H9 (cell line): ENCODE results near the gene ATAD3C. TPM values are rescaled to one million over a fixed set of nuclear protein-coding genes. Genes with fewer than 3 reads are reported as not detected.
"Not testable (repeated sequence)": the region's sequence is repeated elsewhere in the genome, so short reads cannot be mapped to it uniquely, and the experiment has no call there.

ENCODE experiments used
- DNase-seq: peaks from one replicate; pipeline ENCODE4 v3.0.0-alpha.2; 2017
- H2AFZ ChIP-seq: one replicate; pipeline ENCODE4 v1.6.1; 2013; ENCODE audit warnings: mild to moderate bottlenecking, low read length, control low read depth, moderate library complexity
- H2AK5ac ChIP-seq: 2 replicates; pipeline ENCODE4 v1.6.1; 2013; ENCODE audit warnings: low read length, control low read depth, mixed read lengths; ENCODE audit not compliant: insufficient read length
- H2BK120ac ChIP-seq: one replicate; pipeline ENCODE4 v1.6.1; 2013; ENCODE audit warnings: low read depth, mild to moderate bottlenecking, low read length, control low read depth, inconsistent platforms; ENCODE audit not compliant: poor library complexity, severe bottlenecking
- H2BK12ac ChIP-seq: 2 replicates; pipeline ENCODE4 v1.6.1; 2013; ENCODE audit warnings: low read length, control low read depth, mixed read lengths, low read depth; ENCODE audit not compliant: insufficient read length
- H2BK15ac ChIP-seq: 2 replicates; pipeline ENCODE4 v1.6.1; 2013; ENCODE audit warnings: low read depth, low read length, control low read depth
- H2BK20ac ChIP-seq: one replicate; pipeline ENCODE4 v1.6.1; 2013; ENCODE audit warnings: low read depth, mild to moderate bottlenecking, low read length, control low read depth, inconsistent platforms; ENCODE audit not compliant: poor library complexity, severe bottlenecking
- H2BK5ac ChIP-seq: 2 replicates; pipeline ENCODE4 v1.6.1; 2013; ENCODE audit warnings: low read length, control low read depth, mixed read lengths; ENCODE audit not compliant: insufficient read length
- H3K14ac ChIP-seq: 2 replicates; pipeline ENCODE4 v1.6.1; 2013; ENCODE audit warnings: low read length, control low read depth; ENCODE audit not compliant: insufficient read depth
- H3K18ac ChIP-seq: 2 replicates; pipeline ENCODE4 v1.6.1; 2013; ENCODE audit warnings: low read depth, mild to moderate bottlenecking, mixed read lengths, low read length, control low read depth; ENCODE audit not compliant: insufficient read length
- H3K23ac ChIP-seq: 2 replicates; pipeline ENCODE4 v1.6.1; 2013; ENCODE audit warnings: low read length, control low read depth, mixed read lengths, low read depth; ENCODE audit not compliant: insufficient read length
- H3K23me2 ChIP-seq: 2 replicates; pipeline ENCODE4 v1.6.1; 2013; ENCODE audit warnings: low read depth, mild to moderate bottlenecking, mixed read lengths, low read length, control low read depth; ENCODE audit not compliant: insufficient read length, poor library complexity, severe bottlenecking
- H3K27ac ChIP-seq: 2 replicates; pipeline ENCODE4 v1.5.1; 2013; ENCODE audit warnings: low read length, control low read depth, mixed read lengths, low read depth; ENCODE audit not compliant: insufficient read length
- H3K27me3 ChIP-seq: 2 replicates; pipeline ENCODE4 v1.6.1; 2013; ENCODE audit warnings: low read length, control low read depth, inconsistent platforms; ENCODE audit not compliant: insufficient read depth
- H3K4ac ChIP-seq: 2 replicates; pipeline ENCODE4 v1.6.1; 2013; ENCODE audit warnings: low read depth, mild to moderate bottlenecking, control low read depth, inconsistent platforms, low read length, moderate library complexity
- H3K4me1 ChIP-seq: 2 replicates; pipeline ENCODE4 v1.6.1; 2013; ENCODE audit warnings: low read length, control low read depth, inconsistent platforms; ENCODE audit not compliant: insufficient read depth
- H3K4me2 ChIP-seq: 2 replicates; pipeline ENCODE4 v1.6.1; 2013; ENCODE audit warnings: low read length, control low read depth, mixed read lengths; ENCODE audit not compliant: insufficient read length, insufficient read depth
- H3K56ac ChIP-seq: 2 replicates; pipeline ENCODE4 v1.6.1; 2013; ENCODE audit warnings: low read depth, mild to moderate bottlenecking, mixed read lengths, low read length, control low read depth; ENCODE audit not compliant: insufficient read length
- H3K79me1 ChIP-seq: 2 replicates; pipeline ENCODE4 v1.6.1; 2013; ENCODE audit warnings: low read depth, mild to moderate bottlenecking, moderate library complexity, low read length, control low read depth, inconsistent platforms; ENCODE audit not compliant: insufficient read depth, poor library complexity, severe bottlenecking
- H3K79me2 ChIP-seq: 2 replicates; pipeline ENCODE4 v1.6.1; 2013; ENCODE audit warnings: low read length, control low read depth, inconsistent platforms; ENCODE audit not compliant: insufficient read depth
- H3K9ac ChIP-seq: 2 replicates; pipeline ENCODE4 v1.6.1; 2013; ENCODE audit warnings: low read length, control low read depth, mixed read lengths; ENCODE audit not compliant: insufficient read length; ENCODE audit errors: extremely low read depth
- H3K9me3 ChIP-seq: one replicate; pipeline ENCODE4 v1.6.1; 2013; ENCODE audit warnings: low read depth, low read length, inconsistent platforms; ENCODE audit not compliant: control insufficient read depth
- H3T11ph ChIP-seq: one replicate; pipeline ENCODE4 v1.6.1; 2013; ENCODE audit warnings: mild to moderate bottlenecking, low read length, control low read depth, inconsistent platforms
- H4K20me1 ChIP-seq: one replicate; pipeline ENCODE4 v1.6.1; 2013; ENCODE audit not compliant: control insufficient read depth, insufficient read length, insufficient read depth
- H4K5ac ChIP-seq: 2 replicates; pipeline ENCODE4 v1.6.1; 2013; ENCODE audit warnings: low read depth, mild to moderate bottlenecking, mixed read lengths, low read length, control low read depth; ENCODE audit not compliant: insufficient read length
- H4K8ac ChIP-seq: replicated peaks from 2 replicates; pipeline ENCODE4 v1.6.1; 2013; ENCODE audit warnings: low read length, control low read depth, mixed read lengths, low read depth; ENCODE audit not compliant: insufficient read length
- H4K91ac ChIP-seq: 2 replicates; pipeline ENCODE4 v1.6.1; 2013; ENCODE audit warnings: low read depth, mild to moderate bottlenecking, moderate library complexity, mixed read lengths, low read length, control low read depth; ENCODE audit not compliant: insufficient read length
- H3K27ac Mint-ChIP-seq, 3 experiments: 2 replicates in 2 of 3; 3 replicates in 1 of 3; pipeline ENCODE4 v1.8.0; 2020 to 2021; ENCODE audit warnings: mixed read lengths in 3 of 3, mild to moderate bottlenecking in 1 of 3, moderate library complexity in 1 of 3
- H3K27me3 Mint-ChIP-seq: 2 replicates; pipeline ENCODE4 v1.8.0; 2021; ENCODE audit warnings: low read depth, mild to moderate bottlenecking, moderate library complexity, mixed read lengths
- H3K36me3 Mint-ChIP-seq, 3 experiments: 2 replicates in 2 of 3; 3 replicates in 1 of 3; pipeline ENCODE4 v1.8.0; 2020 to 2021; ENCODE audit warnings: low read depth in 3 of 3, mixed read lengths in 3 of 3; ENCODE audit not compliant: insufficient read depth in 1 of 3
- H3K4me1 Mint-ChIP-seq, 2 experiments: 2 replicates each; pipeline ENCODE4 v1.8.0; 2020; ENCODE audit warnings: mixed read lengths in 2 of 2
- H3K4me3 Mint-ChIP-seq, 2 experiments: 2 replicates in 1 of 2; 3 replicates in 1 of 2; pipeline ENCODE4 v1.8.0; 2020 to 2021; ENCODE audit warnings: mild to moderate bottlenecking in 2 of 2, mixed read lengths in 2 of 2, moderate library complexity in 1 of 2
- H3K9me3 Mint-ChIP-seq, 2 experiments: 2 replicates in 1 of 2; 3 replicates in 1 of 2; pipeline ENCODE4 v1.8.0; 2020; ENCODE audit warnings: mild to moderate bottlenecking in 2 of 2, mixed read lengths in 2 of 2, moderate library complexity in 1 of 2
- WGBS: extraction: QIAGEN DNeasy Blood & Tissue Kit; methylation state at CpG from one replicate; pipeline ENCODE4 v1.1.7; 2013; ENCODE audit warnings: missing lambda C conversion rate, low lambda C conversion rate, mixed read lengths; ENCODE audit not compliant: insufficient read length; ENCODE audit errors: extremely low coverage; 5-methylcytosine and 5-hydroxymethylcytosine counted together
- total RNA-seq: library from RNA; stranded (reverse); gene quantifications from 2 replicates; pipeline ENCODE4 v1.2.1, GENCODE V29; 2021
- TF ChIP-seq, protein P1 (sequence below): fragments of 200-600 bp; sonication (generic); conservative IDR thresholded peaks from 3 replicates; pipeline ENCODE4 v1.8.0; 2021; ENCODE audit warnings: antibody characterized with exemption, mild to moderate bottlenecking

The ATAD3C gene
- total RNA-seq, 1 experiment from 2014 or later: 7.7 TPM

DNA sequence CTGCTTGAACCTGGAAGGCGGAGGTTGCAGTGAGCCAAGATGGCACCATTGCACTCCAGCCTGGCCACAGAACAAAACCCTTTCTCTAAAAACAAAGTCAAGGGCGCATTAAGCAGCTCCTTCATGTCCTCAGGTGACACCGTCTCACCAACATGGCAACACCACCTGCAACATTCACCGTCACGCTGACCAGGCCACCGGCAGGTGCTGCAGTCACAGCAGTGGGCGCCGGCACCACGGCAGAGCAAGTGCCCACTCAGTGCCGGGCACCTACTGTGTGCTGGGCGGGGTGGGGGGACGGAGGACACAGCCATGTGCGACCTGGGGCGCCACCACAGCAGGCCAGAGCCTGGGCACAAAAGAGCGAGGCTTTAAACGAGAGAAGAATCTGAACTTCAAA is 34.2 kb downstream of the ATAD3C start:
- no peaks in the 10 kb centered on the region for H3K4me1 Mint-ChIP-seq

GRCh38 chr1:1484976-1485750 is 35.7 kb downstream of the ATAD3C start:
- H3K14ac ChIP-seq, H2AK5ac ChIP-seq, H2BK12ac ChIP-seq, H2AFZ ChIP-seq, H3K9me3 Mint-ChIP-seq, H3K23me2 ChIP-seq, H2BK20ac ChIP-seq, H3K4me3 Mint-ChIP-seq, H2BK15ac ChIP-seq, H3K18ac ChIP-seq, H3K27ac Mint-ChIP-seq, H3K4me1 ChIP-seq, H3T11ph ChIP-seq, H3K4me1 Mint-ChIP-seq, H4K5ac ChIP-seq, H3K56ac ChIP-seq, H3K27ac ChIP-seq, H3K27me3 ChIP-seq, DNase-seq, H4K20me1 ChIP-seq, H4K8ac ChIP-seq, H3K27me3 Mint-ChIP-seq, H3K9me3 ChIP-seq, H3K23ac ChIP-seq, H4K91ac ChIP-seq, H3K9ac ChIP-seq, H3K4ac ChIP-seq, H3K79me1 ChIP-seq, H2BK120ac ChIP-seq, H3K79me2 ChIP-seq, H3K4me2 ChIP-seq, H2BK5ac ChIP-seq: not testable (repeated sequence)
- H3K36me3 Mint-ChIP-seq: peaks cover 26 to 65% (median 49%) of the 10 kb centered on the region in 3 experiments; a peak in 6 of 7 replicates
- no CpG with 5 or more reads among the region's 46 CpGs for WGBS

More for the DNA sequence above, 34.2 kb downstream of the ATAD3C start:
- Histone ChIP-seq H3K79me2 (no peaks in the 10 kb centered on the region), H3K23ac (no peak overlapping the region), H4K20me1 (no peaks in the 10 kb centered on the region), H3K4ac (no peak overlapping the region), H4K5ac (no peak overlapping the region), H2AFZ (no peak overlapping the region), H2BK12ac (no peak overlapping the region), H3T11ph (no peak overlapping the region), H2BK120ac (no peak overlapping the region), H3K4me1 (no peaks in the 10 kb centered on the region), H2BK20ac (no peak overlapping the region), H3K18ac (no peak overlapping the region), H3K27ac (no peak overlapping the region), H4K8ac (no peak overlapping the region), H3K14ac (no peak overlapping the region), H2BK5ac (no peak overlapping the region), H3K27me3 (no peaks in the 10 kb centered on the region), H2BK15ac (no peak overlapping the region), H3K9me3 (no peaks in the 10 kb centered on the region), H2AK5ac (no peak overlapping the region), H3K23me2 (no peaks in the 10 kb centered on the region), H4K91ac (no peak overlapping the region), H3K9ac (no peak overlapping the region), H3K56ac (no peak overlapping the region), H3K79me1 (no peaks in the 10 kb centered on the region), H3K4me2 (no peak overlapping the region)
- TF ChIP-seq, protein P1, sequence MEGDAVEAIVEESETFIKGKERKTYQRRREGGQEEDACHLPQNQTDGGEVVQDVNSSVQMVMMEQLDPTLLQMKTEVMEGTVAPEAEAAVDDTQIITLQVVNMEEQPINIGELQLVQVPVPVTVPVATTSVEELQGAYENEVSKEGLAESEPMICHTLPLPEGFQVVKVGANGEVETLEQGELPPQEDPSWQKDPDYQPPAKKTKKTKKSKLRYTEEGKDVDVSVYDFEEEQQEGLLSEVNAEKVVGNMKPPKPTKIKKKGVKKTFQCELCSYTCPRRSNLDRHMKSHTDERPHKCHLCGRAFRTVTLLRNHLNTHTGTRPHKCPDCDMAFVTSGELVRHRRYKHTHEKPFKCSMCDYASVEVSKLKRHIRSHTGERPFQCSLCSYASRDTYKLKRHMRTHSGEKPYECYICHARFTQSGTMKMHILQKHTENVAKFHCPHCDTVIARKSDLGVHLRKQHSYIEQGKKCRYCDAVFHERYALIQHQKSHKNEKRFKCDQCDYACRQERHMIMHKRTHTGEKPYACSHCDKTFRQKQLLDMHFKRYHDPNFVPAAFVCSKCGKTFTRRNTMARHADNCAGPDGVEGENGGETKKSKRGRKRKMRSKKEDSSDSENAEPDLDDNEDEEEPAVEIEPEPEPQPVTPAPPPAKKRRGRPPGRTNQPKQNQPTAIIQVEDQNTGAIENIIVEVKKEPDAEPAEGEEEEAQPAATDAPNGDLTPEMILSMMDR: no peak
- H3K27ac Mint-ChIP-seq: no peak overlapping the region
- no peaks in the 10 kb centered on the region for H3K9me3 Mint-ChIP-seq
- no peak overlapping the region for H3K4me3 Mint-ChIP-seq
- WGBS: no CpG with 5 or more reads among the region's 16 CpGs
- H3K27me3 Mint-ChIP-seq: no peaks in the 10 kb centered on the region
- peaks cover 23 to 61% (median 49%) of the 10 kb centered on the region in 3 experiments; a peak in 6 of 7 replicates for H3K36me3 Mint-ChIP-seq
- no peak for DNase-seq
